IPS-NIHi7 (cell line): Measurements from ENCODE around the gene DIPK1C.

ENCODE experiments used
- DNase-seq: peaks from one replicate; pipeline ENCODE4 v3.0.0; 2012; ENCODE audit warnings: mixed read lengths; ENCODE audit errors: extremely low spot score

DIPK1C gene

GRCh38 chr18:74389171-74389927 is 67.8 kb downstream of the DIPK1C start:
- no peak for DNase-seq

- no peak for DNase-seq
These were observed 68.9 kb downstream of the DIPK1C start for GRCh38 chr18:74388227-74388626.

GRCh38 chr18:74387383-74387782 is 69.7 kb downstream of the DIPK1C start:
- no peak for DNase-seq
